GM12892 (cell line): ENCODE results near the gene GOPC.

Experiments
- POLR2A ChIP-seq: IDR thresholded peaks from 2 replicates; pipeline ENCODE4 v1.6.1; 2011; ENCODE audit warnings: low read depth, low read length, control low read depth
- POLR2AphosphoS5 ChIP-seq: IDR thresholded peaks from 2 replicates; pipeline ENCODE4 v1.6.1; 2011; ENCODE audit warnings: low read depth, low read length, control low read depth
- TAF1 ChIP-seq: IDR thresholded peaks from 2 replicates; pipeline ENCODE4 v1.6.1; 2011; ENCODE audit warnings: low read depth, mild to moderate bottlenecking, control low read depth, low read length, borderline replicate concordance

DNA sequence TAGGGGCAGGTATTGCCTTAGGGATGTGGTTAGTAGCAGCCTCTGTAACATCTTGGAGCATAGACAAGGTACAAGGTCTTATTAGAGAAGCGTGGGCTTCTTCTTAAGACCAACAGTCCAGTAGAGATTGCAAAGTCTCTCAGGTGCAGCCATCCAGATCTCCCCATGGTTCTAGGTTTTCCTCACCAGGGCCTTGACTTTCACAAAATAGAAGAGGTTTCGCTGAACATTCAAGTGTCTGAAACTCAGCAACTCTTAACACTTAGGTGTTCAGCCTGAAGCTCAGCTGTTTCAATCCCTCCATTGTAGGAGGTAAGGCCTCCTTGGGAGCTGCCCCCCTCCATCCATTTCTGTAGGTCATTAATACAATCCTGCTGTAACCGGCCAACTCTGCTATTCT, 44.4 kb downstream of the GOPC start:
- TF ChIP-seq POLR2AphosphoS5 (no peak), POLR2A (no peak), TAF1 (no peak)
